ENCODE measurements around the gene WNT6. TPM values are rescaled to one million over a fixed set of nuclear protein-coding genes. Genes with fewer than 3 reads are reported as not detected.

Gene WNT6
- total RNA-seq, 2 donors from 2014 or later = not detected

DNA sequence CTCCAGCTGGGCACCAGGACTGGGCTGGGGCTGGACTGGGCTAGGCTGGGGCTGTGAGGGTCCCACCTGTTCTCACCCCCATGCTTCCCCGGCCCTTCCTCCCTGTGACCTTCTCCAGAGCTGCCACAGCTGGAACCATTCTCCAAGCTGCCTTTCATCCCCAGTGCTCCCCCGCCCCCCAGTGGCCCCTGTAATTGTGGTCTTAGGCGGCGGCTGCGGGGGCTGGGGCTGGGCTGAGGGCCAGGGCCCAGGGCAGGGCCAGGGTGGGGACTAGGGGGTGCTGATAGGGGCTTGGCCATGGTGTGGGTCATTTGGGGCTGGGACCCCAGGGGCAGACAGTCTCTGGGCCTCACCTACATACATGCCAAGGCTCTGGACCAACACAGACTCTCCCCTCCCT, 18.3 kb downstream of the WNT6 start:
- Histone ChIP-seq H3K36me3 (ENCODE audit: control insufficient read depth, insufficient read depth, low read length) (no peaks in the 10 kb centered on the region), H3K27me3 (ENCODE audit: control insufficient read depth, insufficient read depth, low read length, poor library complexity, severe bottlenecking) (peaks cover 98% of the 10 kb centered on the region), H3K27ac (ENCODE audit: low read depth, low read length) (no peak overlapping the region), H3K4me1 (ENCODE audit: control insufficient read depth, insufficient read depth, low read length) (no peaks in the 10 kb centered on the region), H3K9ac (ENCODE audit: extremely low read depth, low read length, poor library complexity, severe bottlenecking) (no peak overlapping the region), H3K4me3 (ENCODE audit: low read length) (no peak overlapping the region), H3K9me3 (ENCODE audit: control insufficient read depth, low read length) (peaks cover 10% of the 10 kb centered on the region)
- H3K36me3 Mint-ChIP-seq (ENCODE audit: low read depth) = no peaks in the 10 kb centered on the region
- H3K27ac Mint-ChIP-seq = no peak overlapping the region
- H3K27me3 Mint-ChIP-seq (ENCODE audit: insufficient read depth) = peaks cover 98% of the 10 kb centered on the region
- peak; percentile 61 for DNase-seq
- 40 to 51% methylated on average over 1 to 5 of the region's 5 CpGs for WGBS, 2 experiments (ENCODE audit: insufficient coverage in 1 of 2, insufficient read length in 1 of 2)
- H3K4me1 Mint-ChIP-seq = peaks cover 10% of the 10 kb centered on the region
- TF ChIP-seq, protein P1, sequence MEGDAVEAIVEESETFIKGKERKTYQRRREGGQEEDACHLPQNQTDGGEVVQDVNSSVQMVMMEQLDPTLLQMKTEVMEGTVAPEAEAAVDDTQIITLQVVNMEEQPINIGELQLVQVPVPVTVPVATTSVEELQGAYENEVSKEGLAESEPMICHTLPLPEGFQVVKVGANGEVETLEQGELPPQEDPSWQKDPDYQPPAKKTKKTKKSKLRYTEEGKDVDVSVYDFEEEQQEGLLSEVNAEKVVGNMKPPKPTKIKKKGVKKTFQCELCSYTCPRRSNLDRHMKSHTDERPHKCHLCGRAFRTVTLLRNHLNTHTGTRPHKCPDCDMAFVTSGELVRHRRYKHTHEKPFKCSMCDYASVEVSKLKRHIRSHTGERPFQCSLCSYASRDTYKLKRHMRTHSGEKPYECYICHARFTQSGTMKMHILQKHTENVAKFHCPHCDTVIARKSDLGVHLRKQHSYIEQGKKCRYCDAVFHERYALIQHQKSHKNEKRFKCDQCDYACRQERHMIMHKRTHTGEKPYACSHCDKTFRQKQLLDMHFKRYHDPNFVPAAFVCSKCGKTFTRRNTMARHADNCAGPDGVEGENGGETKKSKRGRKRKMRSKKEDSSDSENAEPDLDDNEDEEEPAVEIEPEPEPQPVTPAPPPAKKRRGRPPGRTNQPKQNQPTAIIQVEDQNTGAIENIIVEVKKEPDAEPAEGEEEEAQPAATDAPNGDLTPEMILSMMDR (conservative IDR thresholded peaks at IDR 0.05) = no peak
- no peak overlapping the region for H3K4me3 Mint-ChIP-seq
- H3K9me3 Mint-ChIP-seq = peaks cover 3% of the 10 kb centered on the region

DNA sequence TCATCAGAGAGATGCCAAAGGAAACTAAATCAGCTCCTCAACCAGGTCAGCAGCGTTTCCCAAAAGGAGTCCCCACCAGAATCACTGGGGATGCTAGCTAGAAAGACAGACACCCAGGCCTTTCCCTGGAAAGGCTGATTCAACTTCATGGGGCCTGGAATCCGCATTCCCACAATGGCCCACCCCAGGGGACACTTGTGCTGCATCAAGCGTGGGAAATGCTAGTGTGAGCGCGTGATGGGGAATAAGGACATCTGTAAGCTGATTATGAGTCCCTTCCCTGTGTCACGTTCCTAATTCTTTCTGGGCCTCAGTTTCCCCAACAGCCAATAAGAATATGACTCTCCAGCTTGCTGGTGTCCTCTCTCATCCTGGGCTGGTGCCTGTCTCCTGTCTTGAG, 18.9 kb downstream of the WNT6 start:
- no peak for DNase-seq
- no peaks in the 10 kb centered on the region for H3K36me3 Mint-ChIP-seq (ENCODE audit: low read depth)
- no peak overlapping the region for H3K27ac Mint-ChIP-seq
- no peak overlapping the region for H3K27ac ChIP-seq (ENCODE audit: low read depth, low read length)
- no peak overlapping the region for H3K9ac ChIP-seq (ENCODE audit: extremely low read depth, low read length, poor library complexity, severe bottlenecking)
- 37 to 42% methylated on average over 5 to 6 of the region's 6 CpGs for WGBS, 2 experiments (ENCODE audit: insufficient coverage in 1 of 2, insufficient read length in 1 of 2)
- TF ChIP-seq, protein P1 (conservative IDR thresholded peaks at IDR 0.05) = no peak
- H3K4me3 Mint-ChIP-seq = no peak overlapping the region
- no peaks in the 10 kb centered on the region for H3K36me3 ChIP-seq (ENCODE audit: control insufficient read depth, insufficient read depth, low read length)
- peaks cover 10% of the 10 kb centered on the region for H3K9me3 ChIP-seq (ENCODE audit: control insufficient read depth, low read length)
- peaks cover 3% of the 10 kb centered on the region for H3K9me3 Mint-ChIP-seq
- peaks cover 98% of the 10 kb centered on the region for H3K27me3 Mint-ChIP-seq (ENCODE audit: insufficient read depth)
- H3K4me1 Mint-ChIP-seq = peaks cover 6% of the 10 kb centered on the region
- no peak overlapping the region for H3K4me3 ChIP-seq (ENCODE audit: low read length)
- no peaks in the 10 kb centered on the region for H3K4me1 ChIP-seq (ENCODE audit: control insufficient read depth, insufficient read depth, low read length)
- H3K27me3 ChIP-seq (ENCODE audit: control insufficient read depth, insufficient read depth, low read length, poor library complexity, severe bottlenecking) = peaks cover 97% of the 10 kb centered on the region

DNA sequence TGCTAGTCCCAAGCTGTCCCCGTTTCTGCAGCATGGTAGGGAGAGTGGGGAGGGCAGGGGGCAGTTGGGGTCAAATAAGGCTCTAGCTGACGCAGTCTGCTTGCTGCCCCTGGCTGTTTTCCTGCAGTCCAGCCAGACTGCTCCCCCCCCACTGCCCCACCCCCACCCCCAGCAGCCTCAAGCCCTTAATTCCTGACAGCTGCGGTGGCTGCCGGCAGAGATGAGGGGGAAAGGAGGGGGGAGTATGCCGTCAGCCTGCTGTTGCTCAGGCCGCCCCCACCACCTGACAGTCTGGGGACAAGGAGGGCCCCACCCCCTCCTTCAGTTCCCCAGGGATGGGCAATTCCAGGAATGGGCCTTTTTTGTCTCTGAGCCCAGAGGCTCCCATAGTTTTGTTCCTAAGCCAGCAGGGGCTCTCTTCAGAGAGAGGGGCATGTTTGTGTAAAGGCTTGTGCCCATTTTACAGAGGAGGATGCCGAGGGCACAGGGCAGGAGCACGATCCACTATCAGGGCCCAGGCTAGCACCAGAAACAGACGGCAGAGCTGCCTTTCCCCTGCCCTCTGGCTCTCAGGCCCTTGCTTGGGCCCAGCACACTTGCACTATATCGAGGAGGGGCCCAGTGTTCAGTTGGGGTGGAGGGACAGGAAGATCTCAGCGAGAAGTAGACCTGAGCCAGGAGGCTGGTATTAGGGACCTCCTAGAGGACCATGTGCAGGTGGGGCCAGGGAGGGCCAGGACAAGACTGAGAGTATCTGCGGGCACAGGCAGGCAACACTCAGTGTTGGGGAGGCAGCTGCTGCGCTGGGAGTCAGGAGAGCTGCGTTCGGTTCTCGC, 19.5 kb downstream of the WNT6 start:
- Mint-ChIP-seq H3K4me1 (peaks cover 6% of the 10 kb centered on the region), H3K27ac (no peak overlapping the region), H3K27me3 (ENCODE audit: insufficient read depth) (peaks cover 98% of the 10 kb centered on the region), H3K4me3 (peak overlapping the region; percentile 41), H3K36me3 (ENCODE audit: low read depth) (no peaks in the 10 kb centered on the region), H3K9me3 (peaks cover 3% of the 10 kb centered on the region)
- Histone ChIP-seq H3K4me1 (ENCODE audit: control insufficient read depth, insufficient read depth, low read length) (no peaks in the 10 kb centered on the region), H3K9me3 (ENCODE audit: control insufficient read depth, low read length) (peaks cover 10% of the 10 kb centered on the region), H3K27me3 (ENCODE audit: control insufficient read depth, insufficient read depth, low read length, poor library complexity, severe bottlenecking) (peaks cover 96% of the 10 kb centered on the region), H3K27ac (ENCODE audit: low read depth, low read length) (no peak overlapping the region), H3K36me3 (ENCODE audit: control insufficient read depth, insufficient read depth, low read length) (no peaks in the 10 kb centered on the region), H3K9ac (ENCODE audit: extremely low read depth, low read length, poor library complexity, severe bottlenecking) (no peak overlapping the region), H3K4me3 (ENCODE audit: low read length) (no peak overlapping the region)
- TF ChIP-seq, protein P1 (conservative IDR thresholded peaks at IDR 0.05) = no peak
- DNase-seq = peak; percentile 52
- 26 to 32% methylated on average over 8 to 15 of the region's 16 CpGs for WGBS, 2 experiments (ENCODE audit: insufficient coverage in 1 of 2, insufficient read length in 1 of 2)

All from endodermal cell (in vitro differentiated cells).